AG09319 (cell line): ENCODE results near the gene FAM81A.
"Not testable (repeated sequence)": the region's sequence is repeated elsewhere in the genome, so short reads cannot be mapped to it uniquely, and the experiment has no call there.

Experiments used
- DNase-seq: peaks from one replicate; pipeline ENCODE4 v3.0.0-alpha.2; 2010; ENCODE audit warnings: low read depth; ENCODE audit errors: extremely low read depth
- CTCF ChIP-seq: IDR thresholded peaks from 2 replicates; pipeline ENCODE4 v1.5.1; 2011; ENCODE audit warnings: low read depth, mild to moderate bottlenecking, inconsistent platforms, low read length, moderate library complexity

The FAM81A gene

GRCh38 chr15:59399465-59400102, 38.4 kb upstream of the FAM81A start:
- DNase-seq, result no peak
- TF ChIP-seq CTCF, result no peak

- TF ChIP-seq CTCF, result no peak
Measured at GRCh38 chr15:59400103-59400813, 37.7 kb upstream of the FAM81A start.

GRCh38 chr15:59401051-59401823, 36.7 kb upstream of the FAM81A start:
- DNase-seq, result not testable (repeated sequence)

More at GRCh38 chr15:59400103-59400813, 37.7 kb upstream of the FAM81A start:
- DNase-seq, result no peak

GRCh38 chr15:59401824-59402569, 36.0 kb upstream of the FAM81A start:
- no peak for DNase-seq
- no peak for TF ChIP-seq CTCF

- no peak for DNase-seq
- TF ChIP-seq CTCF, result no peak
Measured at GRCh38 chr15:59405079-59405478, 32.9 kb upstream of the FAM81A start.

GRCh38 chr15:59406446-59406845, 31.5 kb upstream of the FAM81A start:
- DNase-seq, result no peak
- TF ChIP-seq CTCF, result no peak

- no peak for DNase-seq
- no peak for TF ChIP-seq CTCF
Measured at GRCh38 chr15:59407946-59408345, 30.0 kb upstream of the FAM81A start.
